ENCODE results near the gene RGL1. TPM values are rescaled to one million over a fixed set of nuclear protein-coding genes. Genes with fewer than 3 reads are reported as not detected.

The RGL1 gene
- total RNA-seq, 4 donors from 2014 or later = 4.0 to 5.1 (median 4.8) TPM

DNA sequence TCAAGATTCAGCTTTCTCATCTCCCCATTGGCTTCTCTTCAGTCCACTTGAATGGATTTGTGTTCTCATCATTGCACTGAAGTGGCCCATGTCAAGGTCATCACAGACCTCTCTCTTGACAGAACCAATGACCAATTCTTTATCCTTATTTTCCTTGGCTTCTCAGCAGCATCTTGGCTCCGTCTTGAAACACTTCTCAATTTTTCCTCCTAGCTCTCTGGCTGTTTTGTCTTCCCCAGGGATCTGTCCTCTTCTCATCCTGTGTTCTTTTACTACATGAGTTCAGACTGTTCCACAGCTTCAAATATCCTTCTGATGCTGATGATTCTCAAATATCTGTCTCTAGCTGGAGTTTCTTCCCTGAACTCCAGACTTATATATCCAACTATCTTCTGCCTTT is 154.0 kb downstream of the RGL1 start:
- no peaks in the 10 kb centered on the region for H3K27me3 ChIP-seq
- H3K4me1 ChIP-seq = peaks cover 0 to 6% of the 10 kb centered on the region in 2 donors
- no peak overlapping the region for H3K4me3 ChIP-seq
- TF ChIP-seq, protein P1, sequence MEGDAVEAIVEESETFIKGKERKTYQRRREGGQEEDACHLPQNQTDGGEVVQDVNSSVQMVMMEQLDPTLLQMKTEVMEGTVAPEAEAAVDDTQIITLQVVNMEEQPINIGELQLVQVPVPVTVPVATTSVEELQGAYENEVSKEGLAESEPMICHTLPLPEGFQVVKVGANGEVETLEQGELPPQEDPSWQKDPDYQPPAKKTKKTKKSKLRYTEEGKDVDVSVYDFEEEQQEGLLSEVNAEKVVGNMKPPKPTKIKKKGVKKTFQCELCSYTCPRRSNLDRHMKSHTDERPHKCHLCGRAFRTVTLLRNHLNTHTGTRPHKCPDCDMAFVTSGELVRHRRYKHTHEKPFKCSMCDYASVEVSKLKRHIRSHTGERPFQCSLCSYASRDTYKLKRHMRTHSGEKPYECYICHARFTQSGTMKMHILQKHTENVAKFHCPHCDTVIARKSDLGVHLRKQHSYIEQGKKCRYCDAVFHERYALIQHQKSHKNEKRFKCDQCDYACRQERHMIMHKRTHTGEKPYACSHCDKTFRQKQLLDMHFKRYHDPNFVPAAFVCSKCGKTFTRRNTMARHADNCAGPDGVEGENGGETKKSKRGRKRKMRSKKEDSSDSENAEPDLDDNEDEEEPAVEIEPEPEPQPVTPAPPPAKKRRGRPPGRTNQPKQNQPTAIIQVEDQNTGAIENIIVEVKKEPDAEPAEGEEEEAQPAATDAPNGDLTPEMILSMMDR (IDR thresholded peaks at IDR 0.05 in 4 of 5, conservative IDR thresholded peaks at IDR 0.05 in 1 of 5) = no peak
- TF ChIP-seq POLR2A (IDR thresholded peaks at IDR 0.05) = no peak
- in situ Hi-C loops (cut with MboI; ENCODE audit: low sequenced_read_pairs in 4 of 4) (no loop called here), intact Hi-C loops (cut with DNase I; ENCODE audit: low total_unique reads) (no loop called here)
- peak overlapping the region; percentile 56 to 76 (median 65) for H3K27ac ChIP-seq
- H3K36me3 ChIP-seq = no peaks in the 10 kb centered on the region
- ATAC-seq (peak; percentile 61 to 71), DNase-seq (peak in 1 of 2 donors; percentile 37)
- no peaks in the 10 kb centered on the region for H3K9me3 ChIP-seq

DNA sequence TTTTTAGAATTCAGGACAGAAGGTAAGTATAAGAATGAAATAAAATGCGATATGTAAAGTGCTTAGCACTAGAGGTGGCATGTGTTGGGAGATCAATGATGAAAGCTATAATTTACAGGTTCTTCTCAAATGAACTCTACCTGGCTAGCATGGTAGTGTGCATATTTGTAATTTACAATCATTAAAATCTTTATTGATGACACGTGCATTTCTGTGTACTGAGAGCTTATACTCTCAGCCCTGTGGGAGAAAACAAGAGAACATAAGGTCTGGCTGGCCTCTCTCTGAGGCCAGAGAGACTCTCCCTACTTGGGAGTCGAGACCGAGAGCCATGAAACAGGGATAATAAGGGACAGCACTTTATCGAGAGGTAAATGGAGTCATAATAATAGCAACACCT is 156.2 kb downstream of the RGL1 start:
- Histone ChIP-seq H3K27me3 (no peaks in the 10 kb centered on the region), H3K27ac (peak overlapping the region; percentile 22 to 68 (median 42)), H3K4me3 (no peak overlapping the region), H3K36me3 (no peaks in the 10 kb centered on the region), H3K9me3 (no peaks in the 10 kb centered on the region), H3K4me1 (peaks cover 0 to 6% of the 10 kb centered on the region in 2 donors)
- in situ Hi-C loops (cut with MboI; ENCODE audit: low sequenced_read_pairs in 4 of 4) (no loop called here), intact Hi-C loops (cut with DNase I; ENCODE audit: low total_unique reads) (no loop called here)
- ATAC-seq (no peak), DNase-seq (no peak)
- no peak for TF ChIP-seq POLR2A (IDR thresholded peaks at IDR 0.05)
- TF ChIP-seq, protein P1 (IDR thresholded peaks at IDR 0.05 in 4 of 5, conservative IDR thresholded peaks at IDR 0.05 in 1 of 5) = no peak

DNA sequence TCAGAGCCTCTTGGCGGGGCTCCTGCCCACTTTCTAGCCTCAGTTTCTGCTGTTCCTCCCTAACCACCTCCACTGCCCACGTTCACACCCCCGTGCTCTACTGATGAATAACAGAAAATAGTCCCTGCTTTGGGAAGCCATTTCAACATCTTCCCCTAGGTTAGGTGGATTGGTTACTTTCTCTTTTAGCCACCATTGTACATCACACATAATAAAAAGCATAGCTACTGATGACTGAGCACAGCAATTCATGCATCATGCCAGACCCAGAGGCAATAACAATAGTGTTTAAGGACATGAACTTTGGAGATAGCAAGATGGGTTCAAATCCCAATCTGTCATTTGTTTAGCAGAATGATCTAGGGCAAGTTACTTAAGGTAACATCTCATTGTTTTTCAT is 158.0 kb downstream of the RGL1 start:
- Histone ChIP-seq H3K4me3 (no peak overlapping the region), H3K9me3 (no peaks in the 10 kb centered on the region), H3K36me3 (no peaks in the 10 kb centered on the region), H3K27ac (no peak overlapping the region), H3K4me1 (peaks cover 0 to 4% of the 10 kb centered on the region in 2 donors), H3K27me3 (no peaks in the 10 kb centered on the region)
- TF ChIP-seq, protein P1 (IDR thresholded peaks at IDR 0.05 in 4 of 5, conservative IDR thresholded peaks at IDR 0.05 in 1 of 5) = no peak
- TF ChIP-seq POLR2A (IDR thresholded peaks at IDR 0.05) = no peak
- intact Hi-C loops (cut with DNase I; ENCODE audit: low total_unique reads) (no loop called here), in situ Hi-C loops (cut with MboI; ENCODE audit: low sequenced_read_pairs in 4 of 4) (no loop called here)
- DNase-seq (no peak), ATAC-seq (no peak)

DNA sequence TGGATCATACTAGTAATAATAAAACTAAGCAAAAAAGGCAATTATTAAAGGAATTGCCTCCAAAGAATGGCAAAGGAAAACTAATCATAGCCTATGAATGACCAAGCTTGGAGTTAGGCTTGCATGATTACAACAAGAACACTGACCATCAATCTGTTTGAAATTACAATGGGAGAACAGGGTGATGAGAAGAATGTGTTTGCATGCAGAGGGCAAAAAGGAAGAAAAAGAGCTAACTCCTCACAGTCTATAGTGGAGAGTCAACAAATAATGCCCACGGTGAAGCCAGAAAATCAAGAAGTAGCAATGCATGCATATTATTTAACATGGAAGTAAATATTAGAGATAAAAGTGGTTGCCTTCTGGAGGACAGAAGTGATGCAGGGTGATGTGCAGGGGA is 160.8 kb downstream of the RGL1 start:
- intact Hi-C loops (cut with DNase I; ENCODE audit: low total_unique reads) (no loop called here), in situ Hi-C loops (cut with MboI; ENCODE audit: low sequenced_read_pairs in 4 of 4) (no loop called here)
- Histone ChIP-seq H3K27me3 (no peaks in the 10 kb centered on the region), H3K9me3 (no peaks in the 10 kb centered on the region), H3K36me3 (peaks cover 0 to 6% of the 10 kb centered on the region in 2 donors), H3K27ac (no peak overlapping the region), H3K4me3 (no peak overlapping the region), H3K4me1 (no peaks in the 10 kb centered on the region)
- DNase-seq = no peak
- TF ChIP-seq, protein P1 (IDR thresholded peaks at IDR 0.05 in 4 of 5, conservative IDR thresholded peaks at IDR 0.05 in 1 of 5) = no peak
- ATAC-seq = no peak

DNA sequence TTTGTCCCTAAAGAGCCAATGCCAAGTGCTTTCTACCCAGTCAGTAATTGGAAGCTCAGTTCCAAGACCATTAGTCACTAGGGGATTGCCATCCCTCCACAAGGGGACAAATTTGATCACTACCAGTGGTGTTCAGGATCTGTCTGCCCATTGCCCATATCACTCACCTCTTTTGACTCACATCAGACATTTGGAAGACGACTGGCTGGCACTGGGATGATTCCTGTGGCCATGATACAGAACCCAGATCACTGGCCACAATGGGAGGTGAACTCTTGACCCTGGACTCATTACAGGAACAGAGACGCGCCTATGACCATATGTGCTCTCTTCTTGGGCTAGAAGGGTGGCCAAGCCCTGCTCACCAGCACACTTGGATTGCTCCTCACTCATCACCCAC is 161.6 kb downstream of the RGL1 start:
- no peak for ATAC-seq
- DNase-seq = no peak
- no peak overlapping the region for H3K4me3 ChIP-seq
- in situ Hi-C loops (cut with MboI; ENCODE audit: low sequenced_read_pairs in 4 of 4) = no loop called here
- peaks cover 0 to 6% of the 10 kb centered on the region in 2 donors for H3K36me3 ChIP-seq
- H3K4me1 ChIP-seq = no peaks in the 10 kb centered on the region
- H3K27me3 ChIP-seq = no peaks in the 10 kb centered on the region
- H3K27ac ChIP-seq = no peak overlapping the region
- intact Hi-C loops (cut with DNase I; ENCODE audit: low total_unique reads) = no loop called here
- no peaks in the 10 kb centered on the region for H3K9me3 ChIP-seq
- no peak for TF ChIP-seq POLR2A (IDR thresholded peaks at IDR 0.05)
- TF ChIP-seq, protein P1 (IDR thresholded peaks at IDR 0.05 in 4 of 5, conservative IDR thresholded peaks at IDR 0.05 in 1 of 5) = no peak
